LNCAP (cell line): ENCODE data around the gene FANCI.
A peak's percentile ranks its signal among the peaks of the same experiment; 100 is the strongest.

Experiments used
- CTCF ChIP-seq: fragments of 450-650 bp; IDR thresholded peaks from 2 replicates; pipeline ENCODE4 v1.5.1; 2017; ENCODE audit warnings: mild to moderate bottlenecking

Gene FANCI

GRCh38 chr15:89198934-89199333 lies 44.8 kb upstream of the FANCI start:
- TF ChIP-seq CTCF = no peak

- no peak for TF ChIP-seq CTCF
Measured at GRCh38 chr15:89199746-89200145, 44.0 kb upstream of the FANCI start.

- no peak for TF ChIP-seq CTCF
Measured at GRCh38 chr15:89200182-89200581, 43.6 kb upstream of the FANCI start.

- no peak for TF ChIP-seq CTCF
Measured at GRCh38 chr15:89201465-89202005, 42.2 kb upstream of the FANCI start.

- TF ChIP-seq CTCF = no peak
Measured at GRCh38 chr15:89203705-89204273, 40.0 kb upstream of the FANCI start.

- no peak for TF ChIP-seq CTCF
Measured at GRCh38 chr15:89205991-89206585, 37.7 kb upstream of the FANCI start.

GRCh38 chr15:89206908-89207331 lies 36.9 kb upstream of the FANCI start:
- peak; percentile 99 for TF ChIP-seq CTCF
